Measurements from ENCODE around the gene FALEC.

FALEC gene

DNA sequence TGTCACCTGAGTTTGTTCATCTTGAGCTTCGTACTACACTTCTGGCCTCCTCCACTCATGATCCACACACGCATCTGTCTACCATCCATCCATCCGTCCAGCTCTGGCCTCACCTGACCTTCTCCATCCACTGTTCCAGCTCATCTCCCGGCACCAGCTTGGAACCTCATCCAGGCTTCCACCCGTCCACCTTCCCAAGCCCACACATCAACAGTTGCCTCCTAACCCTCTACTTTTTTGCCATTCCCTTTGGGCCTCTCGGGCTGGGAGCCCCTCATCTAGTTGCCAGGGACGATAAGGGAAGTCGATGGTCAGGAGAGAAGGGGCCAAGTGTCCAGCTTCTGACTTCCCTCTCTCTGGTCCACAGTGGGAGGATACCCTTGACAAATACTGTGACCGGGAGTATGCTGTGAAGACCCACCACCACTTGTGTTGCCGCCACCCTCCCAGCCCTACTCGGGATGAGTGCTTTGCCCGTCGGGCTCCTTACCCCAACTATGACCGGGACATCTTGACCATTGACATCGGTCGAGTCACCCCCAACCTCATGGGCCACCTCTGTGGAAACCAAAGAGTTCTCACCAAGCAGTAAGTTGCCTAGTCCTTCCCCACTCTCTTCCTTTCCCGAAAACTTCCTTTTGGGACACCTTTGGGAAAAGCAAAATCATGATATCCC is 3.4 kb upstream of the FALEC start:
- DNase-seq (ENCODE audit: low read depth, low spot score), result no peak

- no peak for DNase-seq (ENCODE audit: low read depth, low spot score)
These were observed 2.7 kb upstream of the FALEC start for GRCh38 chr1:150512846-150513245.

DNA sequence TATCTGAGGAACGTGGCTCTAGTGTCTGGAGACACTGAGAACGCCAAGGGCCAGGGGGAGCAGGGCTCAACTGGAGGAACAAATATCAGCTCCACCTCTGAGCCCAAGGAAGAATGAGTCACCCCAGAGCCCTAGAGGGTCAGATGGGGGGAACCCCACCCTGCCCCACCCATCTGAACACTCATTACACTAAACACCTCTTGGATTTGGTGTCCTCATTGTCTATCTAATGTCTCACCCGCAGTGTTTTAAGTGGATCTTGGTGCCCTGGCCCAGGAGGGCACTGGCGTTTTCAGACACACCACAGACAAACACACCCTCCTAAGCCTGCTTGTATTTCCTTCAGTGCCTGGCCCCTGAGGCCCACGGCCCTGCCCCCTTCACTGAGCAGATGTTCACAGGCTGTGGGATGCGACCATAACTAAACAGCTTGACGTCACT is 2.2 kb upstream of the FALEC start:
- DNase-seq (ENCODE audit: low read depth, low spot score), result no peak

DNA sequence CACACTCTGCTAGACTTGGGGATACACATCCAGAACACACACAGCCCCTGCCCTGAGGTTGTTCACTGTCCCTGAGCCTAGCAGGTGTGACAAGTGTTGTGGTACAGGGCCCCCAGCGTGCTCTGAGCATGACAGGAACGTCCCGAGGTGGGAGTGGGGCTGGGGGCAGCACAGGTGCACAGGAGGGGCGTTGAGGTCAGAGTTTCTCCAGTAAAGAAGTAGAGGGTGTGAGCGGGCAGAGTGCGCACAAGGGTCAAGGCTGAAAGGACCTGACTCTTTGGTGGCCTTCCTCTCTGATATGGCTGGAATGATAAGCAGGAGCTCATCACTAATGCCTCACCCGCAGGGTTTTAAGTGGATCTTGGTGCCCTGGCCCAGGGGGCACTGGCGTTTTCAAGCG is 1.3 kb upstream of the FALEC start:
- DNase-seq (ENCODE audit: low read depth, low spot score), result no peak

DNA sequence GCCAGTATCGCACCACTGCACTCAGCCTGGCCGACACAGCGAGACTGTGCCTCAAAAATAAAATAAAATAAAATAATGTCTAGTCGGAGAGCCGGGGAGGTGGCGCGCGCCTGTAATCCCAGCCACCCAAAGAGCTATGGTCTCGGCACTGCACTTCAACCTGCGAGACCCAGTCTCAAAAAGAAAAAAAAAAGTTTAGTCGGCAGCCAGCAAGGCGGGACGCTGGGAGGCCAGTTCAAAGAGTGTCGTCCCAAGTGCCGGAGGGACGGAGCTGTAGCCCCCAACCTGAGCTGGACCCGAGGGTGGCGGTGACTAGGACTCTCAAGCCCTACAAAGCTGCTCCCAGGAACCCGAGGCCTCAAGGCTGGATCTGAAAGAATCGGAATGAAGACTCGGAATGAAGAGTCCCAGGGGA is 632 bp upstream of the FALEC start:
- no peak for DNase-seq (ENCODE audit: low read depth, low spot score)

- peak; percentile 46 for DNase-seq (ENCODE audit: low read depth, low spot score)
These were observed 569 bp downstream of the FALEC start for GRCh38 chr1:150516050-150516591.

DNA sequence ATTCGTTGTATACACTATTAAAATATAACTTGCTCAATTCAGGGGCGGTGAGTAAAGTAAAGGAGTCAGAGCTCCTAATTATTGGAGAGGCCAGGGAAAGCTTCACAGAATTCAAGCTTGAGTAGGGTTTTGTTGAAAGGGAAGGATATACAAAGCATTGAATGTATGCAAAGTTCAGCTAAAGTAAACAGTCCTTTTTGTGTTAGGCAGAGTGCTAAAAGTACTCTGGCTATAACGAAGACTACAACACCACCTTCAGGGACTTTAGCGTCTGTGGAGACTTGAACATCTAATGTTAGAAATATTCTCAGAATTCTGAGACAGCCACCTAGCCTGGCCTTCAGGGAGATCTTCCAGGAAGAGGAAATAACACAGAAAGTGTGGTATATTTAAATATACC is 1.1 kb downstream of the FALEC start:
- DNase-seq (ENCODE audit: low read depth, low spot score), result peak; percentile 28

- no peak for DNase-seq (ENCODE audit: low read depth, low spot score)
These were observed 5.8 kb downstream of the FALEC start for GRCh38 chr1:150521196-150521968.

DNA sequence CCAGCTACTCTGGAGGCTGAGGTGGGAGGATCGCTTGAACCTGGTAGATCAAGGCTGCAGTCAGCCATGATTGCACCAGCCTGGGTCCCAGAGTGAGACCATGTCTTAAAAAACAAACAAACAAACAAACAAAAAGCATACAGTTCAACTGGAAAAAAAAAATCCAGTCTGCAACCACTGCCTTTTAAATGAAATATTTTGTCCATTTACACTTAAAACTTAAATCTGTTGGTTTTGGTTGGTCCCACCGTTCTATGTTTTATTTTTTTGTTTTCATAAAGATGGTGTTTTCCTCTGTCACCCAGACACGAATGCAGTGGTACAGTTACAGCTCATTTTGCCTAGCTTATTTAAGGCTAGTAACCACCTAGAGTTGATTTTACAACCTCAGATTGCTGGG is 9.8 kb downstream of the FALEC start:
- no peak for DNase-seq (ENCODE audit: low read depth, low spot score)

DNA sequence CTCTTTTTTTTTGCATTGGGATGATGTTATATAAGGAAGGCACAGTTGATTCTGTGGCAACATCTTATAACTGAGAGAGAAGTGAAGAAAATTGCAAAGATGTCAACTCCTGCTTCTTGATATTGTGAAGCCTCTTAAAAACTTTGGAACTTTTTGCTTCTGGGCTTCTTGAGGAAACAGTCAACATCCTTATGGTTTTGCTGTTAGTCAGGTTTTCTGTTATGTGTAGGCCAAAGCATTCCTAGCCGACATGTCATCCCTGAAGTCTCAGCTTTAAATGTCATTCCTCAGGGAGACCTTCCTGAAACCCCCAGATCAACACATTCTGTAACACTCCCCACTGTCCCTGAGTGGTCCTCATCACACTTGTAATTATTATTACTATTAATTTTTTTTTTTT is 12.6 kb downstream of the FALEC start:
- DNase-seq (ENCODE audit: low read depth, low spot score), result peak; percentile 75

- DNase-seq (ENCODE audit: low read depth, low spot score), result peak; percentile 84
These were observed 13.5 kb downstream of the FALEC start for GRCh38 chr1:150529017-150529416.

GRCh38 chr1:150530491-150531159 is 15.1 kb downstream of the FALEC start:
- no peak for DNase-seq (ENCODE audit: low read depth, low spot score)

DNA sequence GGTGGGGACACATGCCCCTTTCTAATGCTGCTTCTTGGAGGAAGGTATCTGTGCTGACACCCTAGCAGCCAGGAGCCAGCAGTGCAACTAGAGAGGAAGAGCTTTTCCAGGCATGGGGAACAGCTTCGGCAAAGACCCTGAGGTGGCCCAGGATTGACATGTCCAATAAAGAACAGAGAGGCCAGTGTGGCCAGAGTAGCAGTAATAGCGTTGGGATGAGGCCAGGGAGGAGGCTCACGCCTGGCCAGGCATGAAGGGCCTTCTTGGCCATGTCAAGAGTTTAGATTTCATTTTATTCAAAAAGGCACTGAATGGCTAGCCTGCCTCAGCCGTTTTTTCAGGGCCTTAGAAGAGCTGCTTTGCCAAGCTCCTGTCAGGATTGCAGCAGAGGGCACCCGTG is 17.3 kb downstream of the FALEC start:
- no peak for DNase-seq (ENCODE audit: low read depth, low spot score)

GRCh38 chr1:150534002-150534401 is 18.4 kb downstream of the FALEC start:
- DNase-seq (ENCODE audit: low read depth, low spot score), result no peak

GRCh38 chr1:150535511-150536287 is 20.1 kb downstream of the FALEC start:
- DNase-seq (ENCODE audit: low read depth, low spot score), result peak; percentile 56

DNA sequence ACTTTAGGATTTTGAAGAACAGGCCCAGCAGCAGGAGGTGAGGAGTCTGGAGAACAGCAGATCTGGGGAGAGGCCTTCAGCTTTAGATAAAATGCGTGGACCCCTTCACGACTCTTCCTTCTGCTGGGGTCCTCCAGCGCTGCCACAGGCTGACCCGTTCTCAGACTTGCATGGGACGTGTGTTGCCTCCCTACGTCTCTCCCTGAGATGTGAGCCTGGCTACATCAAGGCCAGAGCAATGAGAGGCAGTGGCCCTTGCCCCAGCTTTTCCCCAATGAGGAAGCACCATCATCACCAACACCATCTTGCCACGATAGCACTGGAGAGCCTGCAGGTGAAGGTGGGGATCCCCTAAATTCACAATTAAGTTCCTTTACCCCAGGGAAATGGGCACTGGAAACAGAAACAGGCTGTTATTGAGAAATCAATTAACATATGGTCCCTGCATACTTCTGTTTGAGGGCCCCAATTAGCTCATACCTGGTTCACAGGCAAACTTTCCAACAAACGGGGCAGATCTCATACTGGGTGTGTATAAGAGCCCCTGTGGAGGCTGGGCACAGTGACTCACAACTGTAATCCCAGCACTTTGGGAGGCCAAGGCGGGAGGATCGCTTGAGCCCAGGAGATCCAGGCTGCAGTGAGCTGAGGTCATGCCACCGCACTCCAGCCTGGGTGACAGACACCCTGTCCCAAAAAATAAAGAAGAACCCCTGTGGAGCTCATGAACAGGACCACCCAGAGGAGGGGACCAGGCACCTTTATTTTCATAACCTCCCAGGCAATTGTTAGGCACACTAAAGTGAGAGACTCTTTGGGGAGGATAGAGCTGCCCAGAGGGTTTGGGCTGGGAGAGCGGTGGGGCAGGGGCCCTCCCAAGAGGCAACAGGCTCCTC is 21.5 kb downstream of the FALEC start:
- no peak for DNase-seq (ENCODE audit: low read depth, low spot score)

DNA sequence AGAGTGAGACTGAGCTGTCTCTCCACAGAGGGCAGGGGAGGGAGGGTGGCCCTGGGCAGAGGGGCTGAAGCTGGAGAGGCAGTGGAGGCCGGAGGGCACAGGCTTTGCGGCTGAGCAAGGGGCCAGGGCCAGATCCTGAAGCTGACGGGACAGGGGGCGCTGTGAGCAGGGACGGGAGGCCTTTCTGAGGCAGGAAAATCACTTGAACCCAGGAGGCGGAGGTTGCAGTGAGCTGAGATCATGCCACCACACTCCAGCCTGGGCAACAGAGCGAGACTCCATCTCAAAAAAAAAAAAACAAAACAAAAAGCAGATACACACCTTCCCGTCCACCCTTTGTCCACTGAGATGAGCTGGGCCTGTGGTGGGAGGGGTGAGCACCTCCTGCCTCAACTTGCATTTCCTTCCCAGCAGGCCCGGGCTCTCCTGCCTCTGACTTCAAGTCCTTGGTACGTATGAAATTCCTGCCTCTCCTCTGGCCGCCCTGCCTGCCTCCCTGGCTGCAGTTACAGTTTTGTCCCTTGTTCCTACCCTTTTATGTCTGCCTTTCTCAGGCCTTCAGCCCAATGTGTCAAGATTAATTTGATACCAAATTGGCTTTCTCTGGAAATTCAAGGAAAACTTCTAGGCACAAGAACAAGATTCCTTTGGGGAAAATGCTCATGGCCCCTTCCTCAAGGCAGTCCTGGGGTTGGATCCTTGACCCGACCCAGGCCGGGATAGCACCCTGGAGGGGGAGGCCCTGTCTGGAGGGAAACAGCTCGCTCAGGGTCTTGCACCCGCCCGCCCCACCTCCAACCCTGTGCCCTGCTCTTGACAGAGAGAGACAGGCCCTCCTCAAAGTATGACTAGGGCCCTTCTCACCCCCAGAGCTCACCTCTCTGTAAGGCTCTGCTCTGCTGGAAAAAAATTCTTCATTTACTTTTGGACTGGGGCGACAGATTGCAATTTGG is 22.5 kb downstream of the FALEC start:
- peak; percentile 84 for DNase-seq (ENCODE audit: low read depth, low spot score)

DNA sequence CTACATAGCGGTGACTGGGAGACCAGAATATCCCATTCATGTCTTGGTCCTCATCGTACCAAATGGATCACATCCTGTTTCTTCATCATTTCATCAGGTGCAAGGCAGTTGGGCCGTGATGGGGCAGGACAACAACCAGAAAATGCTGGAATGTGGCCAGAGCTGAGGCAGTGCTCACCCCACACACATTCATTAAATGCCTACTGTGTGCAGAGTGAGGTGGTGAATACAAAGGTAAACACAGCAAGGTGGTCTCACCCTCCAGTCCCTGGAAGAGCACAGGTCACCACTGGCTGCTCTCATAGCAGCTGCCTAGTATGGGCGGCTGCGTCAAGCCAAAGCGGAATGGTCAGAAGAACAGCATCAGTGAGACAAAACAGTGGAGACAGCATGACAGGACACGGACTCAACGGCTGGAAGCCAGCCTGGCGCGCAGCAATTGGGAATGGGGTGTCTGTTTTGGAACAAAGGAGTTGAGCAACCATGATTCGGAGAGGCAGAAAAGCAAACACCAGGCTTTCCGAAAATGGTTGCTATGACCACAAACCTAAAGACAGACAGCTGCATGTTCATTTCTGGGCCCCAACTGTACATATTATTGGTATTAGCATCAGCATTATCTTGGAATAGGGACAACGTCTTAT is 28.1 kb downstream of the FALEC start:
- peak; percentile 7 for DNase-seq (ENCODE audit: low read depth, low spot score)

GRCh38 chr1:150544204-150544603 is 28.7 kb downstream of the FALEC start:
- no peak for DNase-seq (ENCODE audit: low read depth, low spot score)

All from astrocyte of the hippocampus (primary cell).